Heart left ventricle (tissue), 16 donors: ENCODE measurements around the gene NGLY1. TPM values are rescaled to one million over a fixed set of nuclear protein-coding genes. Genes with fewer than 3 reads are reported as not detected.
A peak's percentile ranks its signal among the peaks of the same experiment; 100 is the strongest.

Experiments
- ATAC-seq, 4 donors: fragments of 200-7000 bp; cut with Tn5 transposase; one replicate each; pipeline ENCODE4 v1.9.1; 2020 to 2022; ENCODE audit warnings: moderate library complexity in 4 of 4, mild to moderate bottlenecking in 3 of 4, moderate number of reproducible peaks in 1 of 4
- DNase-seq, 5 donors: peaks; one replicate each; pipeline ENCODE4 v3.0.0-alpha.2; 2020
- H3K27ac ChIP-seq, 12 donors: fragments of 200-600 bp; sonication (generic) in 4 of 12; one replicate each; pipeline versions ENCODE4 v1.5.0 to v1.8.0; 2016 to 2022; ENCODE audit warnings: mild to moderate bottlenecking in 2 of 12
- H3K27me3 ChIP-seq, 9 donors: fragments of 200-600 bp; sonication (generic) in 2 of 9; one replicate each; pipeline versions ENCODE4 v1.5.1 to v1.8.0; 2016 to 2022; ENCODE audit warnings: mild to moderate bottlenecking in 3 of 9
- H3K36me3 ChIP-seq, 9 donors: fragments of 200-600 bp; sonication (generic) in 2 of 9; one replicate each; pipeline versions ENCODE4 v1.5.0 to v1.8.0; 2018 to 2022; ENCODE audit warnings: mild to moderate bottlenecking in 2 of 9
- H3K4me1 ChIP-seq, 12 donors: fragments of 200-600 bp; sonication (generic) in 4 of 12; one replicate each; pipeline versions ENCODE4 v1.5.0 to v1.8.0; 2016 to 2022; ENCODE audit warnings: mild to moderate bottlenecking in 3 of 12
- H3K4me3 ChIP-seq, 12 donors: fragments of 200-600 bp; sonication (generic) in 4 of 12; one replicate each; pipeline versions ENCODE4 v1.5.0 to v1.8.0; 2017 to 2022; ENCODE audit warnings: mild to moderate bottlenecking in 9 of 12, moderate library complexity in 4 of 12
- H3K9me3 ChIP-seq, 12 donors: fragments of 200-600 bp; sonication (generic) in 4 of 12; one replicate each; pipeline versions ENCODE4 v1.5.0 to v1.8.0; 2016 to 2022; ENCODE audit warnings: mild to moderate bottlenecking in 1 of 12
- CTCF ChIP-seq, 12 donors: fragments of 200-600 bp; sonication (generic) in 4 of 12; IDR thresholded peaks; one replicate each; pipeline versions ENCODE4 v1.5.0 to v1.8.0; 2018 to 2022; ENCODE audit warnings: antibody characterized with exemption in 12 of 12, mild to moderate bottlenecking in 5 of 12
- POLR2A ChIP-seq, 2 donors: fragments of 450-650 bp; IDR thresholded peaks; one replicate each; pipeline ENCODE4 v1.6.1; 2017; ENCODE audit warnings: antibody characterized with exemption in 2 of 2, mild to moderate bottlenecking in 2 of 2, moderate library complexity in 2 of 2
- WGBS, 4 donors: extraction: QIAGEN DNeasy Blood & Tissue Kit in 2 of 4; methylation state at CpG; one replicate each; pipeline versions ENCODE4 v1.1.5 to v1.1.7; 2013 to 2018; 5-methylcytosine and 5-hydroxymethylcytosine counted together
- intact Hi-C, 10 donors: fragments of 100-400 bp; cut with DNase I; formaldehyde crosslinking; loops; one replicate each; pipeline versions ENCODE4 v1.11.1 to v1.14.2; 2022
- polyA plus RNA-seq, 2 donors: library from polyadenylated mRNA; stranded (reverse); fragments of 200-250 nt; gene quantifications; one replicate each; pipeline ENCODE4 v1.2.3, GENCODE V29; 2013
- total RNA-seq, 9 donors: library from RNA; depleted of rRNA in 2 of 9; stranded (reverse); fragments of >200 nt in 2 of 9; fragmentation: NEBNext Ultra II Directional in 3 of 9; extraction: Animal tissue kit (Norgen Biotek cat#: 25700) in 3 of 9; gene quantifications; one replicate each; pipeline versions ENCODE4 v1.1.0 to v1.2.4, GENCODE V29; 2016 to 2023
- donor health status: ischemic (EF 13 %, LVEDD 7.1; RV severe dilation, severe dysfunction).
- donor health status: healthy with polysubstance abuse.
- donor health status: DM: no; HTN: yes; CAD: no.
- donor health status: DM: no; HTN: no; CAD: no.
- donor health status: ischemic (EF 25% LVEDD 6.9; RV normal size, moderate dysfunction).
- donor health status: ischemic (EF 25% LVEDD 5.7; RV mildly dilated, moderate dysfunction).
- donor health status: healthy.
- donor health status: DM: yes; HTN: yes; CAD: no.
- donor health status: ischemic (EF 35%, LVEDD 5.7; RV mildly dilated, moderate dysfunction).
- donor health status: nonischemic (EF 11% LVEDD 7.7; RV severe dilation, severe dysfunction).
- donor health status: DM: yes; HTN: yes; CAD: no.
- donor health status: PGD.
- donor health status: ischemic (EF 29% LVEDD 5.4; RV normal size, mild dysfunction).
- donor health status: nonischemic (EF 23%, LVEDD 6.1; RV moderate dilation, normal function).

The NGLY1 gene
- total and polyA plus RNA-seq, 11 donors, result 18.5 to 41.0 (median 31.0) TPM

- peak overlapping the region in 6 of 12 donors; percentile 88 to 94 (median 90) for H3K27ac ChIP-seq
- no peaks in the 10 kb centered on the region for H3K27me3 ChIP-seq
- ATAC-seq (no peak), DNase-seq (no peak)
- TF ChIP-seq POLR2A (IDR thresholded peaks at IDR 0.05), result no peak
- TF ChIP-seq CTCF (IDR thresholded peaks at IDR 0.05), result no peak
- peak overlapping the region in 10 of 12 donors; percentile 74 to 96 (median 88) for H3K4me3 ChIP-seq
- no peaks in the 10 kb centered on the region for H3K9me3 ChIP-seq
- peaks cover 0 to 16% (median 14%) of the 10 kb centered on the region in 9 donors for H3K36me3 ChIP-seq
- intact Hi-C loops, result loop anchor here in 6 of 10 donors (2.0 to 10.0 kb wide), 5 partner anchors 115 to 333 kb away; partner anchors contain the start of gene TOP2B (in 3 of the 6)
- 54 to 62% (median 58%) methylated on average over 3 of the region's 3 CpGs for WGBS, 4 donors
- peaks cover 0 to 37% (median 13%) of the 10 kb centered on the region in 12 donors for H3K4me1 ChIP-seq
These were observed 1.3 kb downstream of the NGLY1 start for GRCh38 chr3:25781758-25782594.

GRCh38 chr3:25781145-25781757 lies 2.0 kb downstream of the NGLY1 start:
- TF ChIP-seq CTCF (IDR thresholded peaks at IDR 0.05) (no peak), POLR2A (IDR thresholded peaks at IDR 0.05) (no peak)
- no peak for DNase-seq
- peaks cover 0 to 37% (median 13%) of the 10 kb centered on the region in 12 donors for H3K4me1 ChIP-seq
- ATAC-seq, result no peak
- no peaks in the 10 kb centered on the region for H3K27me3 ChIP-seq
- no peak overlapping the region for H3K27ac ChIP-seq
- H3K4me3 ChIP-seq, result peak overlapping the region in 3 of 12 donors; percentile 6 to 88 (median 85)
- intact Hi-C loops, result loop anchor here in 5 of 10 donors (5.0 to 10.0 kb wide), 4 partner anchors 114 to 334 kb away; partner anchors contain the start of gene TOP2B (in 1 of the 5)
- H3K9me3 ChIP-seq, result no peaks in the 10 kb centered on the region
- peaks cover 0 to 23% (median 22%) of the 10 kb centered on the region in 9 donors for H3K36me3 ChIP-seq
- WGBS, 4 donors, result 91 to 94% (median 93%) methylated on average over 11 of the region's 11 CpGs

GRCh38 chr3:25780618-25781017 lies 2.6 kb downstream of the NGLY1 start:
- peaks cover 0 to 37% (median 13%) of the 10 kb centered on the region in 12 donors for H3K4me1 ChIP-seq
- no peak for DNase-seq
- intact Hi-C loops, result loop anchor here in 5 of 10 donors (5.0 to 10.0 kb wide), 4 partner anchors 113 to 334 kb away; partner anchors contain the start of gene TOP2B (in 1 of the 5)
- no peak overlapping the region for H3K4me3 ChIP-seq
- no peak for TF ChIP-seq POLR2A (IDR thresholded peaks at IDR 0.05)
- TF ChIP-seq CTCF (IDR thresholded peaks at IDR 0.05), result no peak
- ATAC-seq, result no peak
- no peak overlapping the region for H3K27ac ChIP-seq
- no peaks in the 10 kb centered on the region for H3K9me3 ChIP-seq
- 96 to 98% (median 97%) methylated on average over 6 of the region's 6 CpGs for WGBS, 4 donors
- H3K27me3 ChIP-seq, result no peaks in the 10 kb centered on the region
- peaks cover 0 to 29% (median 28%) of the 10 kb centered on the region in 9 donors for H3K36me3 ChIP-seq

- Histone ChIP-seq H3K4me3 (no peak overlapping the region), H3K4me1 (peaks cover 0 to 11% (median 0%) of the 10 kb centered on the region in 12 donors), H3K27me3 (no peaks in the 10 kb centered on the region), H3K9me3 (peaks cover 0 to 12% (median 4%) of the 10 kb centered on the region in 12 donors), H3K36me3 (peaks cover 0 to 55% (median 47%) of the 10 kb centered on the region in 9 donors), H3K27ac (no peak overlapping the region)
- intact Hi-C loops, result no loop called here
- WGBS, 4 donors, result 97 to 100% (median 98%) methylated on average over 2 of the region's 2 CpGs
- TF ChIP-seq CTCF (IDR thresholded peaks at IDR 0.05), result no peak
- no peak for TF ChIP-seq POLR2A (IDR thresholded peaks at IDR 0.05)
- ATAC-seq (no peak), DNase-seq (no peak)
These were observed 7.3 kb downstream of the NGLY1 start for GRCh38 chr3:25775936-25776335.
